ENCODE results near the gene SERHL2.
A peak's percentile ranks its signal among the peaks of the same experiment; 100 is the strongest.
"Not testable (repeated sequence)": the region's sequence is repeated elsewhere in the genome, so short reads cannot be mapped to it uniquely, and the experiment has no call there.

The SERHL2 gene

GRCh38 chr22:42608823-42609361 lies 55.1 kb downstream of the SERHL2 start:
- no peak for DNase-seq

- DNase-seq, result no peak
These were observed 56.4 kb downstream of the SERHL2 start for GRCh38 chr22:42610186-42610585.

GRCh38 chr22:42611051-42611450 lies 57.3 kb downstream of the SERHL2 start:
- DNase-seq, result no peak

GRCh38 chr22:42612336-42612735 lies 58.6 kb downstream of the SERHL2 start:
- no peak for DNase-seq

- peak; percentile 40 to 74 for DNase-seq
These were observed 60.1 kb downstream of the SERHL2 start for GRCh38 chr22:42613872-42614301.

GRCh38 chr22:42614312-42615091 lies 60.7 kb downstream of the SERHL2 start, which contains the start of gene POLDIP3:
POLDIP3 (minus strand) TSS chr22:42614883; CDS start chr22:42614857, 26 bp downstream.
- DNase-seq, result peak; percentile 93 to 96

- DNase-seq, result peak; percentile 97
These were observed 61.5 kb downstream of the SERHL2 start for GRCh38 chr22:42615092-42615859.

- DNase-seq, result not testable (repeated sequence)
These were observed 62.1 kb downstream of the SERHL2 start for GRCh38 chr22:42615860-42616175.

- no peak for DNase-seq
These were observed 63.6 kb downstream of the SERHL2 start for GRCh38 chr22:42617155-42617983.

GRCh38 chr22:42619261-42620063 lies 65.7 kb downstream of the SERHL2 start:
- DNase-seq, result no peak

GRCh38 chr22:42620084-42620483 lies 66.3 kb downstream of the SERHL2 start:
- no peak for DNase-seq

GRCh38 chr22:42621505-42622002 lies 67.8 kb downstream of the SERHL2 start:
- peak; percentile 13 to 40 for DNase-seq

GRCh38 chr22:42622061-42622710 lies 68.4 kb downstream of the SERHL2 start:
- DNase-seq, result no peak

- peak in 1 of 2 experiments; percentile 16 for DNase-seq
These were observed 69.6 kb downstream of the SERHL2 start for GRCh38 chr22:42623301-42623751.
